ENCODE results near the gene LRCH1. TPM values are rescaled to one million over a fixed set of nuclear protein-coding genes. Genes with fewer than 3 reads are reported as not detected.

Gene LRCH1
- total RNA-seq, 1 experiment from 2014 or later: 11.8 TPM

DNA sequence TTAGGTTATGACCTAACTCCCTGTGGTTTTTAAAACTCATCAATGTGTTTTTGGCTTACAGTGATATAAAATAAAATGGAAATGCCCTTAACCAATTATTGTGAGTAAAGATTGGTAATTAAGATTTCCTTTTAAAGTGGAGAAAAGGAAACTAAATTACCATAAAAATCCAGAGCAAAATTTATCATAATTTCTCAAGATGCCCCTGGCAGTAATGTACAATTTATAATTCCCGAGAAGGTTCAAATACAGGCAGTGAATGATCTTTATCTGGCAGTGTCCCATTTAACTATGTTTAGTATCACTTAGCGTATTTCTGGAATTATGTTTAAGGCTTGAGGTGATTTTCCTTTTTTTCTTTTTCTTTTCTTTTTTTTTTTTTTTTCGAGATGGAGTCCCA lies 182.5 kb downstream of the LRCH1 start:
- TF ChIP-seq ZNF263 (CRISPR knock-in tag; IDR thresholded peaks at IDR 0.05; ENCODE audit: low read depth): no peak
- no peak for TF ChIP-seq ZNF317 (CRISPR knock-in tag; IDR thresholded peaks at IDR 0.05; ENCODE audit: borderline replicate concordance, low read depth)
- Mint-ChIP-seq H3K9me3 (no peaks in the 10 kb centered on the region), H3K36me3 (peaks cover 9% of the 10 kb centered on the region), H3K27ac (no peak overlapping the region), H3K4me1 (peaks cover 8% of the 10 kb centered on the region), H3K4me3 (no peak overlapping the region), H3K27me3 (ENCODE audit: low read depth) (no peaks in the 10 kb centered on the region)
- no peak for ATAC-seq
- CTCF ChIA-PET: interaction anchor here (0.6 kb wide), 1 partner anchor 160 kb away, joined by 3 read pairs; no protein-coding TSS in a partner anchor
- no peak for DNase-seq (ENCODE audit: low spot score)
- POLR2A ChIA-PET: interaction anchor here (0.6 kb wide), 1 partner anchor 1463 kb away, joined by 8 read pairs; no protein-coding TSS in a partner anchor

DNA sequence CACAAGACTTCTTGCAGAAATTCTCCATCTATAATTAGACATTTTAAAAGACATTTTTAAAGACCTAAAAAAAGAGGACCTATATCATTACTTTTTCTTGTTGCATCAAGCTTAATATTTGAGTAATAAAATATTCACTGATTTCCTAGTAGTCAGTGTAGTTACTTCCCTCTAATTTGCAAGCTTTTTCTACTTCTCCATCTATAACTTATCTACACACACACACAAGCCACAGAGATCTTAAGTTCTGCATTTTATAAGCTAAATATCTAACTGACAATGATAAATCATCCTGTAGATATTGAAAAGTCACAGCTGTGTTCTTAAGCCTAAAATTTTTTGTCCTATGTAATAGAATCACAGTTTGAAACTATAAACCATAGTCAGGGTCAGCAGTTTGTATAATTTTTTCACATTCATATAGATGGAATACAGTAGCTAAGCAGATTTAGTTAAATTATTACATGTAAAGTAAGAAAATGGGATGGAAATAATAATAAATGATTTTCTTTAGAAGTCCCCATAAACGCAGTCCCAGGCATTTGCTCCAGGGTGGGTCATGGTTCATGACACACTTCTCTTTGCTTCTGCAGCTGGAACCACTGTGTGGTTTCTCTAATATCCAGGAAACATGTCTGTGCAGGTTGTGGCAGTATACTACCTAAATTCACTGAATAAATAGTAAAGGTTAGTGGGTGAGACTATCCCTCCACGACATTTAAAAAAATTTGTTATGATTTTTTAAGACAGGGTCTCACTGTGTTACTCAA lies 183.8 kb downstream of the LRCH1 start:
- peaks cover 8% of the 10 kb centered on the region for H3K4me1 Mint-ChIP-seq
- ATAC-seq: no peak
- H3K27ac Mint-ChIP-seq: no peak overlapping the region
- DNase-seq (ENCODE audit: low spot score): no peak
- POLR2A ChIA-PET: no interaction called here
- TF ChIP-seq OVOL2 (CRISPR knock-in tag; IDR thresholded peaks at IDR 0.05; ENCODE audit: borderline replicate concordance) (no peak), CBFB (CRISPR knock-in tag; IDR thresholded peaks at IDR 0.05; ENCODE audit: low read depth) (no peak), SP1 (CRISPR knock-in tag; conservative IDR thresholded peaks at IDR 0.05) (no peak), NFYB (CRISPR knock-in tag; conservative IDR thresholded peaks at IDR 0.05; ENCODE audit: low read depth) (no peak), ETV6 (CRISPR knock-in tag; IDR thresholded peaks at IDR 0.05) (no peak), MYBL2 (CRISPR knock-in tag; IDR thresholded peaks at IDR 0.05) (no peak)
- TF ChIP-seq, protein P1, sequence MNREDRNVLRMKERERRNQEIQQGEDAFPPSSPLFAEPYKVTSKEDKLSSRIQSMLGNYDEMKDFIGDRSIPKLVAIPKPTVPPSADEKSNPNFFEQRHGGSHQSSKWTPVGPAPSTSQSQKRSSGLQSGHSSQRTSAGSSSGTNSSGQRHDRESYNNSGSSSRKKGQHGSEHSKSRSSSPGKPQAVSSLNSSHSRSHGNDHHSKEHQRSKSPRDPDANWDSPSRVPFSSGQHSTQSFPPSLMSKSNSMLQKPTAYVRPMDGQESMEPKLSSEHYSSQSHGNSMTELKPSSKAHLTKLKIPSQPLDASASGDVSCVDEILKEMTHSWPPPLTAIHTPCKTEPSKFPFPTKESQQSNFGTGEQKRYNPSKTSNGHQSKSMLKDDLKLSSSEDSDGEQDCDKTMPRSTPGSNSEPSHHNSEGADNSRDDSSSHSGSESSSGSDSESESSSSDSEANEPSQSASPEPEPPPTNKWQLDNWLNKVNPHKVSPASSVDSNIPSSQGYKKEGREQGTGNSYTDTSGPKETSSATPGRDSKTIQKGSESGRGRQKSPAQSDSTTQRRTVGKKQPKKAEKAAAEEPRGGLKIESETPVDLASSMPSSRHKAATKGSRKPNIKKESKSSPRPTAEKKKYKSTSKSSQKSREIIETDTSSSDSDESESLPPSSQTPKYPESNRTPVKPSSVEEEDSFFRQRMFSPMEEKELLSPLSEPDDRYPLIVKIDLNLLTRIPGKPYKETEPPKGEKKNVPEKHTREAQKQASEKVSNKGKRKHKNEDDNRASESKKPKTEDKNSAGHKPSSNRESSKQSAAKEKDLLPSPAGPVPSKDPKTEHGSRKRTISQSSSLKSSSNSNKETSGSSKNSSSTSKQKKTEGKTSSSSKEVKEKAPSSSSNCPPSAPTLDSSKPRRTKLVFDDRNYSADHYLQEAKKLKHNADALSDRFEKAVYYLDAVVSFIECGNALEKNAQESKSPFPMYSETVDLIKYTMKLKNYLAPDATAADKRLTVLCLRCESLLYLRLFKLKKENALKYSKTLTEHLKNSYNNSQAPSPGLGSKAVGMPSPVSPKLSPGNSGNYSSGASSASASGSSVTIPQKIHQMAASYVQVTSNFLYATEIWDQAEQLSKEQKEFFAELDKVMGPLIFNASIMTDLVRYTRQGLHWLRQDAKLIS (CRISPR knock-in tag; IDR thresholded peaks at IDR 0.05; ENCODE audit: borderline replicate concordance): no peak
- H3K27me3 Mint-ChIP-seq (ENCODE audit: low read depth): no peaks in the 10 kb centered on the region
- CTCF ChIA-PET: no interaction called here
- no peak overlapping the region for H3K4me3 Mint-ChIP-seq
- H3K9me3 Mint-ChIP-seq: no peaks in the 10 kb centered on the region
- peaks cover 7% of the 10 kb centered on the region; the same call in 1 of the 2 replicates for H3K36me3 Mint-ChIP-seq

DNA sequence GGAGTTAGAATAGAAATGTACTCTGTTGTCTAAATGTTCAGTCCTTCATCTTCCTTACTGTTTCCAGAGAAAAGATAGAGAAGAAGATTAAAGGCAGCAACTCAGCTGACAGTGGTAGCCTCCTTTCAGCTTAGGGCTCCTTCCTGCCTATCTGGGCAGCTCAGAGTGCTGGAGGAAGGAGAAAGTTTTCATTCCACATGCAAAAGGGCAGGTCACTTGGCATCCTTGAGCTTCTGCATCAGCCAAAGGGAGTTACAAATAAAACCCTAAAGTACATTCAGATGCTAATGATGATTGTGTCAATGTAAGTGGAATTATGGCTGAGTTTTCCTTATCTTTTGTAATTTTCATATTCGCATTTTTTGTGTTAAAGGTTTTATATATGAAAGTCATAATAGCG lies 185.1 kb downstream of the LRCH1 start:
- Mint-ChIP-seq H3K4me3 (no peak overlapping the region), H3K27me3 (ENCODE audit: low read depth) (no peaks in the 10 kb centered on the region), H3K9me3 (no peaks in the 10 kb centered on the region), H3K4me1 (peaks cover 12% of the 10 kb centered on the region), H3K27ac (no peak overlapping the region), H3K36me3 (peaks cover 7% of the 10 kb centered on the region; the same call in 1 of the 2 replicates)
- ChIA-PET CTCF (interaction anchor here (1.6 kb wide), 1 partner anchor 9 kb away, joined by 6 read pairs; no protein-coding TSS in a partner anchor), POLR2A (no interaction called here)
- DNase-seq (ENCODE audit: low spot score) (no peak), ATAC-seq (peak; percentile 34; the same call in 1 of the 2 replicates)
- TF ChIP-seq GRHL2 (CRISPR knock-in tag; IDR thresholded peaks at IDR 0.05; ENCODE audit: insufficient replicate concordance, severe bottlenecking): no peak
- no peak for TF ChIP-seq KAT7 (CRISPR knock-in tag; IDR thresholded peaks at IDR 0.05; ENCODE audit: borderline replicate concordance)
- TF ChIP-seq CREB1 (CRISPR knock-in tag; IDR thresholded peaks at IDR 0.05): no peak
- no peak for TF ChIP-seq ZNF121 (CRISPR knock-in tag; IDR thresholded peaks at IDR 0.05)
- TF ChIP-seq, protein P2, sequence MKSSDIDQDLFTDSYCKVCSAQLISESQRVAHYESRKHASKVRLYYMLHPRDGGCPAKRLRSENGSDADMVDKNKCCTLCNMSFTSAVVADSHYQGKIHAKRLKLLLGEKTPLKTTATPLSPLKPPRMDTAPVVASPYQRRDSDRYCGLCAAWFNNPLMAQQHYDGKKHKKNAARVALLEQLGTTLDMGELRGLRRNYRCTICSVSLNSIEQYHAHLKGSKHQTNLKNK (CRISPR knock-in tag; IDR thresholded peaks at IDR 0.05): no peak
- TF ChIP-seq, protein P3, sequence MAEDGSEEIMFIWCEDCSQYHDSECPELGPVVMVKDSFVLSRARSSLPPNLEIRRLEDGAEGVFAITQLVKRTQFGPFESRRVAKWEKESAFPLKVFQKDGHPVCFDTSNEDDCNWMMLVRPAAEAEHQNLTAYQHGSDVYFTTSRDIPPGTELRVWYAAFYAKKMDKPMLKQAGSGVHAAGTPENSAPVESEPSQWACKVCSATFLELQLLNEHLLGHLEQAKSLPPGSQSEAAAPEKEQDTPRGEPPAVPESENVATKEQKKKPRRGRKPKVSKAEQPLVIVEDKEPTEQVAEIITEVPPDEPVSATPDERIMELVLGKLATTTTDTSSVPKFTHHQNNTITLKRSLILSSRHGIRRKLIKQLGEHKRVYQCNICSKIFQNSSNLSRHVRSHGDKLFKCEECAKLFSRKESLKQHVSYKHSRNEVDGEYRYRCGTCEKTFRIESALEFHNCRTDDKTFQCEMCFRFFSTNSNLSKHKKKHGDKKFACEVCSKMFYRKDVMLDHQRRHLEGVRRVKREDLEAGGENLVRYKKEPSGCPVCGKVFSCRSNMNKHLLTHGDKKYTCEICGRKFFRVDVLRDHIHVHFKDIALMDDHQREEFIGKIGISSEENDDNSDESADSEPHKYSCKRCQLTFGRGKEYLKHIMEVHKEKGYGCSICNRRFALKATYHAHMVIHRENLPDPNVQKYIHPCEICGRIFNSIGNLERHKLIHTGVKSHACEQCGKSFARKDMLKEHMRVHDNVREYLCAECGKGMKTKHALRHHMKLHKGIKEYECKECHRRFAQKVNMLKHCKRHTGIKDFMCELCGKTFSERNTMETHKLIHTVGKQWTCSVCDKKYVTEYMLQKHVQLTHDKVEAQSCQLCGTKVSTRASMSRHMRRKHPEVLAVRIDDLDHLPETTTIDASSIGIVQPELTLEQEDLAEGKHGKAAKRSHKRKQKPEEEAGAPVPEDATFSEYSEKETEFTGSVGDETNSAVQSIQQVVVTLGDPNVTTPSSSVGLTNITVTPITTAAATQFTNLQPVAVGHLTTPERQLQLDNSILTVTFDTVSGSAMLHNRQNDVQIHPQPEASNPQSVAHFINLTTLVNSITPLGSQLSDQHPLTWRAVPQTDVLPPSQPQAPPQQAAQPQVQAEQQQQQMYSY (CRISPR knock-in tag; IDR thresholded peaks at IDR 0.05): no peak
- TF ChIP-seq, protein P4, sequence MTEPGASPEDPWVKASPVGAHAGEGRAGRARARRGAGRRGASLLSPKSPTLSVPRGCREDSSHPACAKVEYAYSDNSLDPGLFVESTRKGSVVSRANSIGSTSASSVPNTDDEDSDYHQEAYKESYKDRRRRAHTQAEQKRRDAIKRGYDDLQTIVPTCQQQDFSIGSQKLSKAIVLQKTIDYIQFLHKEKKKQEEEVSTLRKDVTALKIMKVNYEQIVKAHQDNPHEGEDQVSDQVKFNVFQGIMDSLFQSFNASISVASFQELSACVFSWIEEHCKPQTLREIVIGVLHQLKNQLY (CRISPR knock-in tag; IDR thresholded peaks at IDR 0.05): no peak
- TF ChIP-seq, protein P5, sequence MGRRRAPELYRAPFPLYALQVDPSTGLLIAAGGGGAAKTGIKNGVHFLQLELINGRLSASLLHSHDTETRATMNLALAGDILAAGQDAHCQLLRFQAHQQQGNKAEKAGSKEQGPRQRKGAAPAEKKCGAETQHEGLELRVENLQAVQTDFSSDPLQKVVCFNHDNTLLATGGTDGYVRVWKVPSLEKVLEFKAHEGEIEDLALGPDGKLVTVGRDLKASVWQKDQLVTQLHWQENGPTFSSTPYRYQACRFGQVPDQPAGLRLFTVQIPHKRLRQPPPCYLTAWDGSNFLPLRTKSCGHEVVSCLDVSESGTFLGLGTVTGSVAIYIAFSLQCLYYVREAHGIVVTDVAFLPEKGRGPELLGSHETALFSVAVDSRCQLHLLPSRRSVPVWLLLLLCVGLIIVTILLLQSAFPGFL (CRISPR knock-in tag; IDR thresholded peaks at IDR 0.05; ENCODE audit: borderline replicate concordance): no peak
- TF ChIP-seq NFE2L1 (CRISPR knock-in tag; IDR thresholded peaks at IDR 0.05): no peak
- TF ChIP-seq TP53 (CRISPR knock-in tag; IDR thresholded peaks at IDR 0.05): no peak
- no peak for TF ChIP-seq CREM (CRISPR knock-in tag; IDR thresholded peaks at IDR 0.05)
- TF ChIP-seq, protein P6, sequence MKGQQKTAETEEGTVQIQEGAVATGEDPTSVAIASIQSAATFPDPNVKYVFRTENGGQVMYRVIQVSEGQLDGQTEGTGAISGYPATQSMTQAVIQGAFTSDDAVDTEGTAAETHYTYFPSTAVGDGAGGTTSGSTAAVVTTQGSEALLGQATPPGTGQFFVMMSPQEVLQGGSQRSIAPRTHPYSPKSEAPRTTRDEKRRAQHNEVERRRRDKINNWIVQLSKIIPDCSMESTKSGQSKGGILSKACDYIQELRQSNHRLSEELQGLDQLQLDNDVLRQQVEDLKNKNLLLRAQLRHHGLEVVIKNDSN (CRISPR knock-in tag; IDR thresholded peaks at IDR 0.05): no peak
- TF ChIP-seq EMX1 (CRISPR knock-in tag; IDR thresholded peaks at IDR 0.05): no peak
